Measurements from ENCODE around the gene MCIDAS. TPM values are rescaled to one million over a fixed set of nuclear protein-coding genes. Genes with fewer than 3 reads are reported as not detected.

The MCIDAS gene
- total and polyA plus RNA-seq, 10 donors: not detected

DNA sequence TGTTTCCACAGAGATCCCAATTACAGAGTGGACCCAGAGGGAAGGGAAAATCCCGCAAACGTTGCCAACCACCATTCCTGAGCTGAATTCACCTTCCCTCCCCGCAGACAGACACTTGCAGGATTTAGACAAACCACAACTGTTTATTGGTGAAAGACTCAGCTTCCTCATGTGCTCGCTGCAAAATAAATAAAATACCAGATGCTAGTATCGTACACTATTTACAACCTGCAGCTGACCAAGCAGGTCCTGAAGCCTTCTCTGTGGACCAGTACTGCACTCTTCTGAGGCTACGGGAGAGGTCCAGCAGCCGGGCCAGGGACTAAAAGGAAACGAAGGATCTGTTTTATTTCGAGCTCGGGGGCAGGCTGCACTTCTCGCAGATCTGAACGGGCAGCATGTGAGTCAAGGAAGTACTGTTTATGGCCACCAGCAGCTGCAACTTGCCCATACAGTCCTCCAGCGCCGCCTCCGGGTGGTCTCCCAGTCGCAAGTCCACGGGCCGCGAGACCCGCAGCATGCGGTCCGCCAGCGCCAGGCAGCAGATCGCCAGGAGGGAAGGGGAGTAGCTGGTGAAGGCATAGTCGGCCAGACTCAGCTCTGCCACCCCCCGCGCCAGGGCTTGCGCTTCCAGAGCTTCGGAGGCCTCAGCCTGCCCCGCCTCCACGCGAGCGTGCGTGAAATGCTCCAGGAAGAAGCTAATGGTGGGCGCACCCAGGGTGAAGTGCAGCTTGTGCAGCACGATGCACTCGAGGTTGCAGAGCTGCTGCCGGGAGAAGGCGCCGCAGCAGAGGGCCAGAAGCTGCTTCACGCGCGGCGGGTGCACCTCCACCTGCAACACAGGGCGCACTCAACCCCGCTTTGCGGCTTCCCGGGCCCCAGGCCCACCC lies 4.2 kb upstream of the MCIDAS start:
- no peaks in the 10 kb centered on the region for H3K36me3 ChIP-seq
- DNase-seq: no peak
- intact Hi-C loops (cut with DNase I; ENCODE audit: low total_unique reads): no loop called here
- TF ChIP-seq, protein P1, sequence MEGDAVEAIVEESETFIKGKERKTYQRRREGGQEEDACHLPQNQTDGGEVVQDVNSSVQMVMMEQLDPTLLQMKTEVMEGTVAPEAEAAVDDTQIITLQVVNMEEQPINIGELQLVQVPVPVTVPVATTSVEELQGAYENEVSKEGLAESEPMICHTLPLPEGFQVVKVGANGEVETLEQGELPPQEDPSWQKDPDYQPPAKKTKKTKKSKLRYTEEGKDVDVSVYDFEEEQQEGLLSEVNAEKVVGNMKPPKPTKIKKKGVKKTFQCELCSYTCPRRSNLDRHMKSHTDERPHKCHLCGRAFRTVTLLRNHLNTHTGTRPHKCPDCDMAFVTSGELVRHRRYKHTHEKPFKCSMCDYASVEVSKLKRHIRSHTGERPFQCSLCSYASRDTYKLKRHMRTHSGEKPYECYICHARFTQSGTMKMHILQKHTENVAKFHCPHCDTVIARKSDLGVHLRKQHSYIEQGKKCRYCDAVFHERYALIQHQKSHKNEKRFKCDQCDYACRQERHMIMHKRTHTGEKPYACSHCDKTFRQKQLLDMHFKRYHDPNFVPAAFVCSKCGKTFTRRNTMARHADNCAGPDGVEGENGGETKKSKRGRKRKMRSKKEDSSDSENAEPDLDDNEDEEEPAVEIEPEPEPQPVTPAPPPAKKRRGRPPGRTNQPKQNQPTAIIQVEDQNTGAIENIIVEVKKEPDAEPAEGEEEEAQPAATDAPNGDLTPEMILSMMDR (IDR thresholded peaks at IDR 0.05 in 8 of 11, conservative IDR thresholded peaks at IDR 0.05 in 3 of 11): no peak
- peak in 1 of 3 donors; percentile 27 for TF ChIP-seq POLR2AphosphoS5 (IDR thresholded peaks at IDR 0.05)
- WGBS, 5 donors: 2 to 3% (median 3%) methylated on average over 26 to 48 of the region's 48 CpGs
- peak overlapping the region in 7 of 8 donors; percentile 15 to 83 (median 55) for H3K4me3 ChIP-seq
- no peak overlapping the region for H3K27ac ChIP-seq
- H3K4me1 ChIP-seq: peaks cover 46 to 60% (median 56%) of the 10 kb centered on the region in 6 donors
- H3K27me3 ChIP-seq (replicated peaks in 1 of 7): peaks cover 42 to 100% (median 95%) of the 10 kb centered on the region in 7 donors
- no peaks in the 10 kb centered on the region for H3K9me3 ChIP-seq

DNA sequence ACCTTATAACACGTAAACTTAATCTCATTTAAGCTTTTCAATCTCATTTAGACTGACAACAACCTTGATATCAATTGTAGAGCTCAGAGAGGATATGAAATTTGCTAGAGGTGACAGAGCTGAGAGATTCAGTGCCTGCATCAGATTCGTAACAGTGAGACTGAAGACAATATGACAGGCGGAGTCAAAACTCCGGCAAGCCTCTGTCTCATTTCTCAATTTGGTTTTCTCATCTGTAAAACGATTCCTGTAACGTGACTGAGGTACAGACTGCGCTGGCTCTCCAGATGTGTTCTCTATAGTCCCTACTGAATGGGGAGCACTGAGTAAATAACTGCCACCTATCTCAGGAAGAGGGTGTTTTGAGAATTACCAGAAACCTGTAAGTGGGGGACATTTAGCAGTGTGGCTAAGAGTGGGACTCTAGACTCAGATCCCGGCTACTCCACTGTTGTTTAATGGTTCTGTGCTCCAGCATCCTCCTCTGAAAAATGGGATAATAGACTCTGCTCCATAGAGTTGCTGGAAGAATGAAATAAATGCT lies 3.0 kb upstream of the MCIDAS start:
- intact Hi-C loops (cut with DNase I; ENCODE audit: low total_unique reads): no loop called here
- TF ChIP-seq, protein P1 (IDR thresholded peaks at IDR 0.05 in 8 of 11, conservative IDR thresholded peaks at IDR 0.05 in 3 of 11): no peak
- TF ChIP-seq POLR2AphosphoS5 (IDR thresholded peaks at IDR 0.05) (no peak), POLR2A (IDR thresholded peaks at IDR 0.05) (no peak)
- Histone ChIP-seq H3K27ac (no peak overlapping the region), H3K4me1 (peaks cover 46 to 66% (median 59%) of the 10 kb centered on the region in 6 donors), H3K27me3 (replicated peaks in 1 of 7) (peaks cover 47 to 100% (median 100%) of the 10 kb centered on the region in 7 donors), H3K4me3 (no peak overlapping the region), H3K9me3 (no peaks in the 10 kb centered on the region), H3K36me3 (no peaks in the 10 kb centered on the region)
- 31 to 41% (median 34%) methylated on average over 8 of the region's 8 CpGs for WGBS, 5 donors
- DNase-seq: no peak

DNA sequence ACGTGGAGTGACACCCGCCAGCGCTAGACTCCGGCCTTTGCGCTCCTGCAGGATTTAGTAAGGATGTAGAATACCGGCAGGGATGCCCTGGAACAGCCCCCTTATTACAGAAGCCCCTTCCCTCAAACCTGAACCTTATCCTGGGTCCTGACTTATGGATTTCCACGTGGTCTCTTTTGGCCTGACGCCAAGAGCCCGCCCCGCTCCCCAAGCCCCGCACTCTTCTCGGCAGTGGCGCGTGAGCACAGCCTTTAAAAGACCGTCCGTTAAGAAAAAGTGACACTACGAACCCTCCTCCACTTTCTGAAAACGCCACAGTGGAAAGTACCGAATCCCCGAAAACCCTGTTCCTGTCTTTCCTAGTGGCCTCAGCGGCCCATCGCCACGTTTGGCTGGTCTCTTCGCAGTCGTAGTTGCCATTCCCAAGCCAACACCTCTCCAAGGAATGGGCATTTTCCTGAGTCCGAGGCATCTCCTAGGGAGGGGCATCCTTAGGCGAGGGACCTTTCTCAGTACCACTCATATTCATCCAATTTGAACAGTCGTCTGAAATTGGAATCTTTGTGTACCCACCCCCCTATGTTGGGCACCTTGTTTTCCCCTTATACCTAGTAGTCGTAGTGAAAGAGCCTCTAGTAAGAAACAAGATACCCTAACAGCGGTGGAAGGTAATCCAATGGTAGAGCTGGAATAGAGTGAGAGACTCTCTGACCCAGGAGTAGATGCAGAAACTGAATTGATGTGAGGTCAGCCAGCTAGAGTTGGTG lies 732 bp upstream of the MCIDAS start:
- 5 to 8% (median 6%) methylated on average over 29 to 30 of the region's 30 CpGs for WGBS, 5 donors
- Histone ChIP-seq H3K36me3 (no peaks in the 10 kb centered on the region), H3K27ac (no peak overlapping the region), H3K9me3 (no peaks in the 10 kb centered on the region), H3K4me3 (peak overlapping the region in 7 of 8 donors; percentile 32 to 73 (median 43)), H3K27me3 (replicated peaks in 1 of 7) (peaks cover 53 to 100% (median 100%) of the 10 kb centered on the region in 7 donors), H3K4me1 (peaks cover 35 to 59% (median 50%) of the 10 kb centered on the region in 6 donors)
- TF ChIP-seq POLR2AphosphoS5 (IDR thresholded peaks at IDR 0.05): no peak
- TF ChIP-seq POLR2A (IDR thresholded peaks at IDR 0.05): no peak
- TF ChIP-seq, protein P1 (IDR thresholded peaks at IDR 0.05 in 8 of 11, conservative IDR thresholded peaks at IDR 0.05 in 3 of 11): no peak
- intact Hi-C loops (cut with DNase I; ENCODE audit: low total_unique reads): loop anchor here (10.0 kb wide), 1 partner anchor 53 kb away; the partner anchor contains the start of gene CDC20B
- DNase-seq: no peak
